Natural killer cell treated with Interleukin-12 subunit alpha and Interleukin-12 subunit beta and Interleukin-15 and Interleukin-18, amount 100 ng/mL, for 72 hours (primary cell): ENCODE results near the gene PDS5B. TPM values are rescaled to one million over a fixed set of nuclear protein-coding genes. Genes with fewer than 3 reads are reported as not detected.

ENCODE experiments used
- ATAC-seq, 2 donors: fragments of 150-1000 bp; cut with Tn5 transposase in 1 of 2; sonication (Bioruptor Pico), chemical (Tn5 transposase) in 1 of 2; 2 replicates each; pipeline ENCODE4 v1.10.0; 2021
- DNase-seq: peaks from one replicate; pipeline ENCODE4 v3.0.0; 2022; ENCODE audit warnings: low spot score
- H3K27ac Mint-ChIP-seq, 2 donors: 1 replicate in 1 of 2; 2 replicates in 1 of 2; pipeline ENCODE4 v1.8.0; 2022; ENCODE audit warnings: mixed read lengths in 2 of 2, mild to moderate bottlenecking in 1 of 2, moderate library complexity in 1 of 2
- H3K27me3 Mint-ChIP-seq, 2 donors: 1 replicate in 1 of 2; 2 replicates in 1 of 2; pipeline ENCODE4 v1.8.0; 2022; ENCODE audit warnings: mixed read lengths in 2 of 2
- H3K36me3 Mint-ChIP-seq: one replicate; pipeline ENCODE4 v1.8.0; 2022; ENCODE audit warnings: mixed read lengths
- H3K4me1 Mint-ChIP-seq, 2 donors: 1 replicate in 1 of 2; 2 replicates in 1 of 2; pipeline ENCODE4 v1.8.0; 2022; ENCODE audit warnings: low read depth in 2 of 2, mixed read lengths in 2 of 2, mild to moderate bottlenecking in 1 of 2
- H3K4me3 Mint-ChIP-seq: one replicate; pipeline ENCODE4 v1.8.0; 2022; ENCODE audit warnings: mixed read lengths
- H3K9me3 Mint-ChIP-seq: 2 replicates; pipeline ENCODE4 v1.8.0; 2022; ENCODE audit warnings: mixed read lengths
- total RNA-seq, 2 donors: library from RNA; stranded (reverse); gene quantifications; one replicate each; pipeline ENCODE4 v1.2.3, GENCODE V29; 2022

PDS5B gene
- total RNA-seq, 2 donors from 2014 or later: 46.9 to 48.6 TPM

DNA sequence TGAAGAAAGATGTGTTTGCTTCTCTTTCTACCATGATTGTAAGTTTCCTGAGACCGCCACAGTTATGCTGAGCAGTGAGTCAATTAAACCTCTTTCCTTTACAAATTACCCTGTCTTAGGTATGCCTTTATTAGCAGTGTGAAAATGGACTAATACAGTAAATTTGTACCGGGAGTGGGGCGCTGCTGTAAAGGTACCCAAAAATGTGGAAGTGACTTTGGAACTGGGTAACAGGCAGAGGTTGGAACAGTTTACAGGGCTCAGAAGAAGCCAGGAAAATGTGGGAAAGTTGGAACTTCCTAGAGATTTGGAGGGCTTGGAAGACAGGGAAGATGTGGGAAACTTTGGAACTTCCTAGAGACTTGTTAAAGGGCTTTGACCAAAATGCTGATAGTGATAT, 9.2 kb upstream of the PDS5B start:
- Mint-ChIP-seq H3K27me3 (no peaks in the 10 kb centered on the region), H3K4me3 (no peak overlapping the region), H3K4me1 (no peaks in the 10 kb centered on the region), H3K36me3 (peaks cover 8% of the 10 kb centered on the region), H3K27ac (no peak overlapping the region), H3K9me3 (peaks cover 13% of the 10 kb centered on the region)
- ATAC-seq: no peak
- no peak for DNase-seq

- no peak overlapping the region for H3K27ac Mint-ChIP-seq
- no peak for DNase-seq
- peaks cover 13% of the 10 kb centered on the region for H3K9me3 Mint-ChIP-seq
Measured at GRCh38 chr13:32581177-32581786, 5.0 kb upstream of the PDS5B start.

DNA sequence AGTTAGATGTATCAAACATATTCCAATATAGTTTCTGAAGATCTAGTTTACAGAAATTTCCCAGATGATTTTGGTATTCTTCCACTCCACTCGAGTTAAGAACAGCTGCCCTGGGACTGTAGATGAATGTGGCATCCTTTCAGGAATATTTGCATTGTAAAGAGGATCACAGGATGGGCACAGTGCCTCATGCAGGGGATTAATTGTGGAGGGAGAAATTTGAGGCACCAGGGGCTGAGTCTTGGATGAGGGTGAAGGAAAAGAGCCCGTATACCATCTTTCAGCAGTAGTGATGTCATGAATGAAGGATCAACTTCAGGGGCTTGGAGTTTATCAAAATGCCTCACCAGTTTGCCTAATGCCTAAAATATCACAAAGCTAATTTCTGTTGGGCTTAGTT, 4.0 kb upstream of the PDS5B start:
- Mint-ChIP-seq H3K27ac (no peak overlapping the region), H3K36me3 (peaks cover 3% of the 10 kb centered on the region), H3K4me1 (peaks cover 7 to 11% of the 10 kb centered on the region in 2 donors), H3K4me3 (no peak overlapping the region), H3K9me3 (peaks cover 8% of the 10 kb centered on the region), H3K27me3 (no peaks in the 10 kb centered on the region)
- no peak for DNase-seq
- no peak for ATAC-seq

More at GRCh38 chr13:32581177-32581786, 5.0 kb upstream of the PDS5B start:
- H3K4me3 Mint-ChIP-seq: no peak overlapping the region
- peaks cover 8% of the 10 kb centered on the region for H3K36me3 Mint-ChIP-seq
- H3K27me3 Mint-ChIP-seq: no peaks in the 10 kb centered on the region
- no peak for ATAC-seq
- H3K4me1 Mint-ChIP-seq: peaks cover 7 to 11% of the 10 kb centered on the region in 2 donors

DNA sequence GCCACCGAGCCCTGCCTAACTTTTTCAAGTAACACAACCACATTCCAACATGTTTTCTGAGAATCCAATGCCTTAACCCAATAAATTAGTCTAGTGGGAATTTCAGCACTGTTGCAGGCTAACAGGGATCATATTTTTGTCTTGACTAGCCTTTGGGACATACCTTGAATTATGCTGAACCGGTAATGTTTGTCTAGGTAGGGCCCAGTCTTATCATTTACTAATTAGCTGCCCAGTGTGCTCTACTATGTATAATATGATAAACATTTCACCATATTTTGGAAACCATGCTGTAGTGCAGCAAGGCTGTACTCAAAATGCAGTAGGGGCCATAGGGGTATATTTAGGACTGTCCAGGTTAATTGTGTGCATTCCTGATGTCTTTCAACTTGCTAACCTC, 3.3 kb upstream of the PDS5B start:
- ATAC-seq (no peak), DNase-seq (no peak)
- H3K9me3 Mint-ChIP-seq: peaks cover 6% of the 10 kb centered on the region
- no peaks in the 10 kb centered on the region for H3K27me3 Mint-ChIP-seq
- H3K27ac Mint-ChIP-seq: no peak overlapping the region
- H3K4me1 Mint-ChIP-seq: peaks cover 14 to 18% of the 10 kb centered on the region in 2 donors
- H3K4me3 Mint-ChIP-seq: no peak overlapping the region
- no peaks in the 10 kb centered on the region for H3K36me3 Mint-ChIP-seq

DNA sequence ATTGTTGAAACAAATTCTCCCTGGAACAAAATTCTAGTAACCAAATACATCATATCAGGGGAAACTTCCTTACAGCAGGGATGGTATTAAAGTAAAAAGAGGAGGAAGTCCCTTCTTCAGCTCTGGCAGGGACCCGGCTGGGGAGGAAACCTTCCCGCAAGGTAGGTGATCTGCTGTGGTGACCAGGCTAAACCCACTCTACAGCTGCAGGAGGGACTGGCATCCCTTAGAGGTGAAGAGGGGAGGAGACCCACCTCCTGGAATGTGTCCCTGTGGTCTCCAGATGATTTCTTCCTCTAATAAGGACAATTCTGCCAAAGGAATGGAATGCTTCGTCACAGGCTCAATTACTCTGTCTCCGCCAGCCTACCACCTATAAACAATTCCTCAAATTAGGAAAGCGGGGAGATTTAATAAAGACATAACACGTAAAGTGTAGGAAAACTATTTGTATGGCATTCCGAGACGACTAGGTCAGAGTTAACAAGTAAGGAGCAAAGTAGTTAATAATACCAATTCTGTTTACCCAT, 637 bp upstream of the PDS5B start:
- no peaks in the 10 kb centered on the region for H3K27me3 Mint-ChIP-seq
- no peaks in the 10 kb centered on the region for H3K36me3 Mint-ChIP-seq
- H3K4me3 Mint-ChIP-seq: peak overlapping the region; percentile 91
- DNase-seq (no peak), ATAC-seq (no peak)
- H3K9me3 Mint-ChIP-seq: no peaks in the 10 kb centered on the region
- peak overlapping the region; percentile 68 to 90 for H3K27ac Mint-ChIP-seq
- H3K4me1 Mint-ChIP-seq: peaks cover 30 to 37% of the 10 kb centered on the region in 2 donors

- DNase-seq: peak; percentile 76
- ATAC-seq: peak; percentile 48 to 51
- Mint-ChIP-seq H3K9me3 (no peaks in the 10 kb centered on the region), H3K36me3 (no peaks in the 10 kb centered on the region), H3K4me3 (peak overlapping the region; percentile 90), H3K27me3 (no peaks in the 10 kb centered on the region), H3K27ac (peak overlapping the region; percentile 85 to 97), H3K4me1 (peaks cover 37 to 42% of the 10 kb centered on the region in 2 donors)
Measured at GRCh38 chr13:32587011-32587810, 959 bp downstream of the PDS5B start.

GRCh38 chr13:32587811-32588170, 1.5 kb downstream of the PDS5B start:
- Mint-ChIP-seq H3K4me3 (peak overlapping the region; percentile 90), H3K4me1 (peaks cover 42% of the 10 kb centered on the region in 2 donors), H3K27me3 (no peaks in the 10 kb centered on the region), H3K36me3 (no peaks in the 10 kb centered on the region), H3K9me3 (no peaks in the 10 kb centered on the region), H3K27ac (peak overlapping the region; percentile 85 to 97)
- no peak for DNase-seq
- no peak for ATAC-seq

GRCh38 chr13:32588736-32589135, 2.5 kb downstream of the PDS5B start:
- Mint-ChIP-seq H3K27ac (peak overlapping the region; percentile 85 to 97), H3K27me3 (no peaks in the 10 kb centered on the region), H3K4me1 (peaks cover 46 to 47% of the 10 kb centered on the region in 2 donors), H3K9me3 (no peaks in the 10 kb centered on the region), H3K4me3 (peak overlapping the region; percentile 90), H3K36me3 (no peaks in the 10 kb centered on the region)
- ATAC-seq (no peak), DNase-seq (no peak)

DNA sequence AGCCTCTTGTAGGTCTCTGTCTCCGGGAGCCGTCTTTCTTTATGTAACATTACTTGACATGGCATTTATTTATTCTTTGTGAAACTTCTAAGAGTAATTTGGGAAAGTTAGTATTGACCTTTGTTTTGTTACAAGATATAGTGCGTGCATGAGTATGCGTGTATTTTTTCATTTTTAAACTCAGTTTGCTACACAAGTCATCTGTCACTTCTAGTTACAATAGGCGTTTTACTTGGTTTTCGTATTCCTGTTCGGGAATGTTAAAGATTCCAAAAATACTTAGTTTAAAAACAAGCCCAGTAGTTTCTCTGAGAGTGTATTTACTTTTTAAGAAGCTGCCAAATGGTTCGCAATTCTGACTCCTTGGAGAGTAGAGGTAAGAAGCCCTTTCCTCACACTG, 3.2 kb downstream of the PDS5B start:
- no peak overlapping the region for H3K27ac Mint-ChIP-seq
- no peaks in the 10 kb centered on the region for H3K27me3 Mint-ChIP-seq
- H3K9me3 Mint-ChIP-seq: no peaks in the 10 kb centered on the region
- peaks cover 52 to 53% of the 10 kb centered on the region in 2 donors for H3K4me1 Mint-ChIP-seq
- H3K4me3 Mint-ChIP-seq: peak overlapping the region; percentile 5
- no peak for DNase-seq
- H3K36me3 Mint-ChIP-seq: no peaks in the 10 kb centered on the region
- ATAC-seq: no peak

DNA sequence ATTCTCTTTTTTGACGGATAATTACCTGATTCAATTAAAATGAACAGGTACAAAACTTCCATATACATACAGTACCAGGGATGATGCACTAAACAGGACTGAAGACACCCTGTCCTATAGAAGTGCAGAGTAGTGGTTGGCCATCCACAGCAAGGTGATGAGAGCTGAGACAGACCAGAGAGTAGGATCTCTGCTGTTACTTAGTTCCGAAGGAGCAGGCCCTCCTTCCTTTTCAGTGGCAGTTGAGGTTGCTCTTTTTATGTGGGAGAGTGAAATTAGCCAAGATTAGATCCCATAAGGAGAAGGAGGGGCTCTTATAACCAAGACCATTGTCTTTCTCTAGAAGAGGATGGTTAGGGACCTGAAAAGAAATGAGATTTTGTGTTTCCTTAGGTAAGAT, 4.0 kb downstream of the PDS5B start:
- no peaks in the 10 kb centered on the region for H3K9me3 Mint-ChIP-seq
- no peaks in the 10 kb centered on the region for H3K36me3 Mint-ChIP-seq
- H3K27ac Mint-ChIP-seq: peak overlapping the region in 1 of 2 donors; percentile 41
- no peak overlapping the region for H3K4me3 Mint-ChIP-seq
- peaks cover 56 to 58% of the 10 kb centered on the region in 2 donors for H3K4me1 Mint-ChIP-seq
- ATAC-seq (no peak), DNase-seq (no peak)
- no peaks in the 10 kb centered on the region for H3K27me3 Mint-ChIP-seq

- Mint-ChIP-seq H3K27ac (no peak overlapping the region), H3K9me3 (no peaks in the 10 kb centered on the region), H3K4me3 (no peak overlapping the region), H3K27me3 (no peaks in the 10 kb centered on the region), H3K36me3 (no peaks in the 10 kb centered on the region), H3K4me1 (peaks cover 63 to 66% of the 10 kb centered on the region in 2 donors)
- DNase-seq: no peak
- ATAC-seq: no peak
Measured at GRCh38 chr13:32592082-32592481, 5.8 kb downstream of the PDS5B start.

DNA sequence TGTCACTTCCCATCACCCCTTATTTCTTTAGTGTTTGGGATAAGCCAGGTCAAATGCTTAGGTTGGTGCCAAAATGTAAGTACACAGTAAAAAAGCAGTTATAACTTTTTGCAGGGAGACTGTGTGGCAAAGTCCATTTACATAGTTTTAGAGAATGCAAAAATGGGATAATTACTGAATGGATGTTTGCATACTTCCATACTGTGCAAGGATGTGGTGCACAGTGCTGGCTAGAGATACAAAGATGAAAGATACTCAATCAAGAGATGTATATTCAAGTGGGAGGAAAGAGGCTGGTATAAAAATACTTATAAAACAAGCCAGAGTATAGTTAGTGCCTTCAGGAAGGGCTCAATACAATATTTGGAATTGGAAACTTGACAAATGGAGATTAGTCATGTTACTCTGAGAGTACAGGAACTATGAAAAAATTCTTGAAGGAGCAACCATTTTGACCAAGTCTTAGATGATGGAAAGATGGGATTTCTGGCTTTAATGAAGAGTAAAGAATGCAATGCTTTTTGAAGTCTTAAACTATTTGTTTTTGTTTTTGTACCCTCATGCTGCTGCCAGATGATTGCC, 8.0 kb downstream of the PDS5B start:
- DNase-seq (no peak), ATAC-seq (no peak)
- H3K9me3 Mint-ChIP-seq: no peaks in the 10 kb centered on the region
- peaks cover 45 to 52% of the 10 kb centered on the region in 2 donors for H3K4me1 Mint-ChIP-seq
- no peak overlapping the region for H3K4me3 Mint-ChIP-seq
- H3K27ac Mint-ChIP-seq: no peak overlapping the region
- no peaks in the 10 kb centered on the region for H3K27me3 Mint-ChIP-seq
- H3K36me3 Mint-ChIP-seq: no peaks in the 10 kb centered on the region

DNA sequence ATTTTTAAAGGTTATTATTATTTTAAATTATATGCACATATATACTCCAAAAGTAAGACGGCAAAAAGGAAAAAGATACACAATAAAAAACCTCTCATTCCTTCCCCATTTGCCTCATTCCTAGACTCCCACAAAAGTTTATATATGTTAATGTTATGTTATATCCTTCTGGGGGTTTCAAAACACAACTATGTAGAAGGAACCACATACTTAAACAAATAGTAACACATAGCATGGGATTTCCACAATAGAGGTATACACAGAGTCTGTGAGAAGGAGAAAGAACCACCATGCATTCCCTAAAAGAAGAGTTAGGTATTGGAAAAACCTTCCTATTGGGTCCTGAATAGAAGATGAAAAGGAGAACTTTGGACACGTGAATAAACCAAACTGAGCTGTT, 9.1 kb downstream of the PDS5B start:
- no peak for DNase-seq
- Mint-ChIP-seq H3K27me3 (no peaks in the 10 kb centered on the region), H3K9me3 (no peaks in the 10 kb centered on the region), H3K4me3 (no peak overlapping the region), H3K27ac (no peak overlapping the region), H3K36me3 (no peaks in the 10 kb centered on the region), H3K4me1 (peaks cover 46 to 53% of the 10 kb centered on the region in 2 donors)
- no peak for ATAC-seq

GRCh38 chr13:32600890-32601289, 14.6 kb downstream of the PDS5B start:
- Mint-ChIP-seq H3K4me3 (no peak overlapping the region), H3K27me3 (no peaks in the 10 kb centered on the region), H3K4me1 (peaks cover 57 to 59% of the 10 kb centered on the region in 2 donors), H3K27ac (no peak overlapping the region), H3K36me3 (peaks cover 11% of the 10 kb centered on the region), H3K9me3 (no peaks in the 10 kb centered on the region)
- DNase-seq (no peak), ATAC-seq (no peak)
